ENCODE measurements around the gene REEP1. TPM values are rescaled to one million over a fixed set of nuclear protein-coding genes. Genes with fewer than 3 reads are reported as not detected.
"Not testable (repeated sequence)": the region's sequence is repeated elsewhere in the genome, so short reads cannot be mapped to it uniquely, and the experiment has no call there.

The REEP1 gene
- polyA plus RNA-seq, 2 of the 4 experiments (the other 2 are of a cell fraction) = 0.30 to 0.45 TPM

- H3K9me3 ChIP-seq = no peaks in the 10 kb centered on the region
- 81% methylated on average over 6 of the region's 6 CpGs for WGBS (ENCODE audit: missing lambda C conversion rate)
- no peak overlapping the region for H3K4me2 ChIP-seq
- DNase-seq (ENCODE audit: low read depth in 1 of 2, low spot score in 1 of 2) = no peak
- ChIA-PET CTCF (no interaction called here), POLR2A (interaction anchor here (0.6 kb wide), 1 partner anchor 45 kb away, joined by 3 read pairs; no protein-coding TSS in a partner anchor)
- no peak overlapping the region for H3K27ac ChIP-seq
- TF ChIP-seq REST (IDR thresholded peaks at IDR 0.05) = no peak
- TF ChIP-seq KDM1A (IDR thresholded peaks at IDR 0.05; ENCODE audit: low read depth) = no peak
- TF ChIP-seq ELK1 (IDR thresholded peaks at IDR 0.05; ENCODE audit: low read depth, low read length) = no peak
- TF ChIP-seq HEYL (CRISPR knock-in tag; IDR thresholded peaks at IDR 0.05) = no peak
- TF ChIP-seq USF2 (IDR thresholded peaks at IDR 0.05) = no peak
- no peak for TF ChIP-seq HES2 (IDR thresholded peaks at IDR 0.05)
- TF ChIP-seq EP300 (IDR thresholded peaks at IDR 0.05) = no peak
- no peak for TF ChIP-seq ATOH8 (CRISPR knock-in tag; IDR thresholded peaks at IDR 0.05; ENCODE audit: low read depth)
- TF ChIP-seq JUN (IDR thresholded peaks at IDR 0.05) = no peak
- TF ChIP-seq RNF2 (IDR thresholded peaks at IDR 0.05; ENCODE audit: borderline replicate concordance, low read depth) = no peak
- TF ChIP-seq SREBF2 (IDR thresholded peaks at IDR 0.05) = no peak
- no peaks in the 10 kb centered on the region for H3K4me1 ChIP-seq
- H3K4me3 ChIP-seq = no peak overlapping the region
- no peak for ATAC-seq
- FAIRE-seq = no peak
Observed at GRCh38 chr2:86249176-86249575, 88.2 kb downstream of the REEP1 start.

- CTCF ChIA-PET = interaction anchor here (1.4 kb wide), 1 partner anchor 10 kb away, joined by 3 read pairs; no protein-coding TSS in a partner anchor
- not testable (repeated sequence) for FAIRE-seq
Observed at GRCh38 chr2:86245222-86245621, 92.2 kb downstream of the REEP1 start.

GRCh38 chr2:86244781-86245180 lies 92.6 kb downstream of the REEP1 start:
- H3K27ac ChIP-seq; POLR2A ChIA-PET; H3K4me3 ChIP-seq; ATAC-seq; H3K9me3 ChIP-seq; FAIRE-seq; DNase-seq (ENCODE audit: low read depth in 1 of 2, low spot score in 1 of 2); H3K4me1 ChIP-seq; H3K4me2 ChIP-seq: not testable (repeated sequence)
- CTCF ChIA-PET = interaction anchor here (1.3 kb wide), 1 partner anchor 9 kb away, joined by 4 read pairs; no protein-coding TSS in a partner anchor
- WGBS (ENCODE audit: missing lambda C conversion rate) = 82% methylated on average over 5 of the region's 5 CpGs

More at GRCh38 chr2:86245222-86245621, 92.2 kb downstream of the REEP1 start:
- H3K4me3 ChIP-seq; H3K9me3 ChIP-seq; ATAC-seq; H3K4me2 ChIP-seq; H3K4me1 ChIP-seq; H3K27ac ChIP-seq; DNase-seq (ENCODE audit: low read depth in 1 of 2, low spot score in 1 of 2): not testable (repeated sequence)
- WGBS (ENCODE audit: missing lambda C conversion rate) = 88% methylated on average over 5 of the region's 5 CpGs
- POLR2A ChIA-PET = interaction anchor here (0.5 kb wide), 1 partner anchor 10 kb away, joined by 3 read pairs; no protein-coding TSS in a partner anchor
